NT2/D1 (cell line): ENCODE measurements around the gene CDC73.

Experiments used
- SUZ12 ChIP-seq: IDR thresholded peaks from 2 replicates; pipeline ENCODE4 v1.6.1; 2011; ENCODE audit not compliant: insufficient read length, insufficient read depth; ENCODE audit errors: extremely low read depth
- YY1 ChIP-seq: IDR thresholded peaks from 2 replicates; pipeline ENCODE4 v1.6.1; 2011; ENCODE audit not compliant: insufficient read length, insufficient read depth
- ZNF274 ChIP-seq: IDR thresholded peaks from 2 replicates; pipeline ENCODE4 v1.6.1; 2011; ENCODE audit warnings: mild to moderate bottlenecking, low read depth, low read length

DNA sequence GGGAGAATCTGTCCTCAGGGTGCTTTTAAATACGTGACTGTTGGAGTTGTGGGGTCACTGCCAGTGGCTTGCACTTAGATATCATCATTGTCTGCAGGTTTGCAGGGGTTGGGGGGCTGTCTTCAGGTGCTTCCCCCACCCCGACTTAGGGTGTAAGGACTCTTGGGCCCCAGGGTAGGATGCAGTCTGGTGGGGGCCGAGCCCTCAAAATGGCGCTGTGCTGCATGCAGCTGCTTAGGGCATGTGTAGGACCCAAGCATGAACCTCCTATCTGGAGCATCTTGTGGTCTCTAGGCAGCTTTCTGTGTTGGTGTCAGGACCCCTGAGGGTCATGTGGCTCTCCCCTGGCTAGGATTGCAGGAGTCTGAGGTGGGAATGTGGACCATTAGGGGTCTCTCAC, 120.2 kb downstream of the CDC73 start:
- TF ChIP-seq YY1 (no peak), ZNF274 (no peak), SUZ12 (no peak)
